Esophagus squamous epithelium (tissue), 5 donors: ENCODE measurements around the gene ZFP36. TPM values are rescaled to one million over a fixed set of nuclear protein-coding genes. Genes with fewer than 3 reads are reported as not detected.
A peak's percentile ranks its signal among the peaks of the same experiment; 100 is the strongest.

ENCODE experiments used
- DNase-seq: peaks from one replicate; lab custom pipeline; 2025; lab: John Stamatoyannopoulos, UW
- H3K27ac ChIP-seq, 4 donors: fragments of 200-600 bp; sonication (generic); one replicate each; pipeline ENCODE4 v1.5.1; 2016 to 2019; ENCODE audit warnings: mild to moderate bottlenecking in 1 of 4
- H3K27me3 ChIP-seq, 4 donors: fragments of 200-600 bp; sonication (generic); 1 replicate in 3 of 4; 2 replicates in 1 of 4; pipeline versions ENCODE4 v1.5.1 to v1.6.0; 2017 to 2021; ENCODE audit warnings: antibody characterized with exemption in 1 of 4
- H3K36me3 ChIP-seq, 3 donors: fragments of 200-600 bp; sonication (generic); one replicate each; pipeline ENCODE4 v1.5.1; 2016 to 2019
- H3K4me1 ChIP-seq, 3 donors: fragments of 200-600 bp; sonication (generic); one replicate each; pipeline ENCODE4 v1.5.1; 2017 to 2019
- H3K4me3 ChIP-seq, 4 donors: fragments of 200-600 bp; sonication (generic); 1 replicate in 3 of 4; 2 replicates in 1 of 4; pipeline ENCODE4 v1.5.1; 2016 to 2019; ENCODE audit warnings: mild to moderate bottlenecking in 2 of 4, moderate library complexity in 1 of 4
- H3K9me3 ChIP-seq, 3 donors: fragments of 200-600 bp; sonication (generic); one replicate each; pipeline ENCODE4 v1.5.1; 2016 to 2019
- CTCF ChIP-seq, 6 experiments: fragments of 450-650 bp in 4 of 6; fragments of 200-600 bp in 2 of 6; sonication (generic) in 2 of 6; IDR thresholded peaks; one replicate each; pipeline ENCODE4 v1.5.1; 2016 to 2019; ENCODE audit warnings: antibody characterized with exemption in 6 of 6, mild to moderate bottlenecking in 4 of 6, moderate library complexity in 4 of 6
- POLR2A ChIP-seq, 4 donors: fragments of 450-650 bp; IDR thresholded peaks; one replicate each; pipeline ENCODE4 v1.6.1; 2017; ENCODE audit warnings: antibody characterized with exemption in 4 of 4, mild to moderate bottlenecking in 4 of 4, moderate library complexity in 3 of 4
- WGBS, 2 donors: methylation state at CpG; one replicate each; pipeline ENCODE4 v1.1.5; 2018; 5-methylcytosine and 5-hydroxymethylcytosine counted together
- intact Hi-C: fragments of 100-400 bp; cut with DNase I; formaldehyde crosslinking; loops from one replicate; pipeline ENCODE4 v1.15.0; 2022
- total RNA-seq, 4 donors: library from RNA; depleted of rRNA; stranded (reverse); fragments of >200 nt; gene quantifications; one replicate each; pipeline ENCODE4 v1.1.0, GENCODE V29; 2016
- donor health status: DM: yes; HTN: yes; CAD: no.

Gene ZFP36
- total RNA-seq: 100 to 1,000 TPM in 3 of 4 donors, 10 to 100 TPM in 1; 72.1 to 230 (median 121) TPM

GRCh38 chr19:39406656-39407409 lies at the start of gene ZFP36:
Gene ZFP36 (plus strand): TSS chr19:39406847. CDS start chr19:39406905, 58 bp downstream.
- Histone ChIP-seq H3K4me1 (peaks cover 37 to 67% (median 52%) of the 10 kb centered on the region in 3 donors), H3K9me3 (no peaks in the 10 kb centered on the region), H3K36me3 (peaks cover 11 to 21% (median 19%) of the 10 kb centered on the region in 3 donors), H3K27ac (peak within 1 kb of the TSS; percentile 99), H3K27me3 (no peaks in the 10 kb centered on the region), H3K4me3 (peak within 1 kb of the TSS; percentile 76 to 90 (median 79))
- intact Hi-C loops: no loop called here
- 0 to 4% methylated on average over 5 to 9 of the region's 56 CpGs for WGBS, 2 donors
- DNase-seq: peak; percentile 58
- peak in 3 of 6 experiments; percentile 11 to 26 (median 18) for TF ChIP-seq CTCF (IDR thresholded peaks at IDR 0.05)
- peak; percentile 66 to 100 (median 90) for TF ChIP-seq POLR2A (IDR thresholded peaks at IDR 0.05)

GRCh38 chr19:39359026-39359425 lies 47.6 kb upstream of the ZFP36 start:
- no peak overlapping the region for H3K27ac ChIP-seq
- WGBS, 2 donors: 87 to 98% methylated on average over 3 of the region's 3 CpGs
- DNase-seq: no peak
- H3K4me1 ChIP-seq: peaks cover 0 to 35% (median 6%) of the 10 kb centered on the region in 3 donors
- H3K36me3 ChIP-seq: peaks cover 18 to 99% (median 50%) of the 10 kb centered on the region in 3 donors
- intact Hi-C loops: no loop called here
- TF ChIP-seq CTCF (IDR thresholded peaks at IDR 0.05) (no peak), POLR2A (IDR thresholded peaks at IDR 0.05) (no peak)
- no peak overlapping the region for H3K4me3 ChIP-seq
- H3K9me3 ChIP-seq: no peaks in the 10 kb centered on the region
- no peaks in the 10 kb centered on the region for H3K27me3 ChIP-seq

GRCh38 chr19:39360599-39360998 lies 46.0 kb upstream of the ZFP36 start:
- H3K36me3 ChIP-seq: peaks cover 23 to 99% (median 39%) of the 10 kb centered on the region in 3 donors
- H3K4me3 ChIP-seq: no peak overlapping the region
- peaks cover 0 to 51% (median 6%) of the 10 kb centered on the region in 3 donors for H3K4me1 ChIP-seq
- peak overlapping the region in 3 of 4 donors; percentile 39 to 76 (median 56) for H3K27ac ChIP-seq
- H3K9me3 ChIP-seq: no peaks in the 10 kb centered on the region
- H3K27me3 ChIP-seq: no peaks in the 10 kb centered on the region
- intact Hi-C loops: no loop called here
- no peak for DNase-seq
- TF ChIP-seq CTCF (IDR thresholded peaks at IDR 0.05): no peak
- no peak for TF ChIP-seq POLR2A (IDR thresholded peaks at IDR 0.05)
- 100% methylated on average over 1 of the region's 1 CpG for WGBS, 2 donors

- 63 to 69% methylated on average over 5 of the region's 6 CpGs for WGBS, 2 donors
- H3K27ac ChIP-seq: peak overlapping the region; percentile 40 to 88 (median 77)
- peaks cover 0 to 51% (median 6%) of the 10 kb centered on the region in 3 donors for H3K4me1 ChIP-seq
- no peak overlapping the region for H3K4me3 ChIP-seq
- DNase-seq: no peak
- TF ChIP-seq POLR2A (IDR thresholded peaks at IDR 0.05) (no peak), CTCF (IDR thresholded peaks at IDR 0.05) (no peak)
- H3K9me3 ChIP-seq: no peaks in the 10 kb centered on the region
- H3K27me3 ChIP-seq: no peaks in the 10 kb centered on the region
- H3K36me3 ChIP-seq: peaks cover 7 to 99% (median 16%) of the 10 kb centered on the region in 3 donors
- intact Hi-C loops: no loop called here
Measured at GRCh38 chr19:39362682-39363657, 43.7 kb upstream of the ZFP36 start.
